Stimulated activated CD4-positive, alpha-beta T cell treated with anti-CD3 and anti-CD28 coated beads, Interleukin-12 subunit alpha, Interleukin-12 subunit beta, amount 100 ng/mL, for 48 hours (primary cell): Measurements from ENCODE around the gene RRM2.

Experiments used
- DNase-seq, 3 donors: peaks; one replicate each; pipeline ENCODE4 v3.0.0-alpha.2; 2020; ENCODE audit warnings: low read depth in 2 of 3, low spot score in 1 of 3

The RRM2 gene

GRCh38 chr2:10122500-10123280, at the start of gene RRM2:
Gene RRM2, plus strand, starts transcription at chr2:10122739. Its CDS starts 60 bp downstream, at chr2:10122799.
- peak; percentile 89 to 95 (median 92) for DNase-seq

- DNase-seq = no peak
Measured at GRCh38 chr2:10073706-10074105, 48.8 kb upstream of the RRM2 start.

GRCh38 chr2:10075101-10075500, 47.4 kb upstream of the RRM2 start:
- no peak for DNase-seq

- no peak for DNase-seq
Measured at GRCh38 chr2:10075571-10076209, 46.8 kb upstream of the RRM2 start.

GRCh38 chr2:10076511-10076910, 46.0 kb upstream of the RRM2 start:
- no peak for DNase-seq

- no peak for DNase-seq
Measured at GRCh38 chr2:10076988-10077527, 45.5 kb upstream of the RRM2 start.

GRCh38 chr2:10078001-10078400, 44.5 kb upstream of the RRM2 start:
- DNase-seq = no peak

GRCh38 chr2:10078704-10079265, 43.8 kb upstream of the RRM2 start:
- no peak for DNase-seq

GRCh38 chr2:10079266-10079869, 43.2 kb upstream of the RRM2 start:
- DNase-seq = no peak

- DNase-seq = no peak
Measured at GRCh38 chr2:10079870-10080535, 42.5 kb upstream of the RRM2 start, which contains the start of gene CYS1. Gene CYS1, minus strand, starts transcription at chr2:10080411. Its CDS starts 188 bp downstream, at chr2:10080223.

- no peak for DNase-seq
Measured at GRCh38 chr2:10080536-10081304, 41.8 kb upstream of the RRM2 start.

GRCh38 chr2:10083046-10083445, 39.5 kb upstream of the RRM2 start:
- no peak for DNase-seq

GRCh38 chr2:10083692-10084211, 38.8 kb upstream of the RRM2 start:
- DNase-seq = no peak

GRCh38 chr2:10084223-10084865, 38.2 kb upstream of the RRM2 start:
- no peak for DNase-seq

GRCh38 chr2:10085043-10085667, 37.4 kb upstream of the RRM2 start:
- DNase-seq = no peak

GRCh38 chr2:10085668-10086059, 36.9 kb upstream of the RRM2 start:
- no peak for DNase-seq

GRCh38 chr2:10086950-10087349, 35.6 kb upstream of the RRM2 start:
- no peak for DNase-seq

- no peak for DNase-seq
Measured at GRCh38 chr2:10087360-10087759, 35.2 kb upstream of the RRM2 start.

- no peak for DNase-seq
Measured at GRCh38 chr2:10089565-10090190, 32.9 kb upstream of the RRM2 start.
